ENCODE measurements around the gene SIRPB2.

SIRPB2 gene

GRCh38 chr20:1472556-1473245 lies 18.5 kb downstream of the SIRPB2 start:
- in situ Hi-C loops (cut with HindIII; ENCODE audit: low sequenced_read_pairs), result no loop called here

DNA sequence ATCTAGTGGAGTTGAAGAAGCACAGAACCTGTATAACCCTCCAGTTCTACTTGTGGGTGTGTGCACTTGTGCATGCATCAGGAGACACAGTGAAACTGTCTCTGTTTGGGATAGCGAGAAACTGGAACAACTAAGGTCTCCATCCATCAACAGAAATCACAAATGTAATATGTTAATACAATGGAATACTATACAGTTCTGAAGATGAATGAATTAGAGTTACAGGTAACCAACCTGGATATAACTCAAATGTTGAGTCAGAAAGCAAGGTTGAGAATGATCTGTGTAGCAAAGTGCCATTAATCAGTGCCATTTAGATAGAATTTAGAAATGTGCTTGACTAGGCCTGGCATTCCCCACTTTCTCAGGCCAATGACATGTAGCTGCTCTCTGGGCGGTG lies 20.0 kb downstream of the SIRPB2 start:
- in situ Hi-C loops (cut with HindIII; ENCODE audit: low sequenced_read_pairs), result no loop called here

- in situ Hi-C loops (cut with HindIII; ENCODE audit: low sequenced_read_pairs), result no loop called here
Observed at GRCh38 chr20:1469925-1470571, 21.2 kb downstream of the SIRPB2 start.

- in situ Hi-C loops (cut with HindIII; ENCODE audit: low sequenced_read_pairs), result no loop called here
Observed at GRCh38 chr20:1469306-1469905, 21.8 kb downstream of the SIRPB2 start.

GRCh38 chr20:1468117-1468624 lies 23.0 kb downstream of the SIRPB2 start:
- in situ Hi-C loops (cut with HindIII; ENCODE audit: low sequenced_read_pairs), result no loop called here

- in situ Hi-C loops (cut with HindIII; ENCODE audit: low sequenced_read_pairs), result no loop called here
Observed at GRCh38 chr20:1467355-1468116, 23.7 kb downstream of the SIRPB2 start.

DNA sequence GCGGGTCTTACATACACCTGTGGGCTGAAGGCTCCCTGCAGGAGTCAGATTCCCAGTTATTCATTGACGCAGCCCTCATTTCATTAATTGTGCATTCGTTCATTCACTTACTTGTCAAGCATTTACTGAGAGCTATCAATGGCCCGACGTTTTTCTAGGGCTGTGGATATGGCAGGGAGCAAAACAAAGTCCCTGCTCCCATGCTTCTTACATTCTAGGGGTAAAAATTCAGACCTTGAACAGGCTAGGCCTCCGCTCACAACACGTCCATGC lies 24.2 kb downstream of the SIRPB2 start:
- in situ Hi-C loops (cut with HindIII; ENCODE audit: low sequenced_read_pairs), result no loop called here

- in situ Hi-C loops (cut with HindIII; ENCODE audit: low sequenced_read_pairs), result no loop called here
Observed at GRCh38 chr20:1466211-1467081, 24.8 kb downstream of the SIRPB2 start, which contains the start of gene NSFL1C. Gene NSFL1C, minus strand, starts transcription at chr20:1466849. Its CDS starts 25 bp downstream, at chr20:1466824.

DNA sequence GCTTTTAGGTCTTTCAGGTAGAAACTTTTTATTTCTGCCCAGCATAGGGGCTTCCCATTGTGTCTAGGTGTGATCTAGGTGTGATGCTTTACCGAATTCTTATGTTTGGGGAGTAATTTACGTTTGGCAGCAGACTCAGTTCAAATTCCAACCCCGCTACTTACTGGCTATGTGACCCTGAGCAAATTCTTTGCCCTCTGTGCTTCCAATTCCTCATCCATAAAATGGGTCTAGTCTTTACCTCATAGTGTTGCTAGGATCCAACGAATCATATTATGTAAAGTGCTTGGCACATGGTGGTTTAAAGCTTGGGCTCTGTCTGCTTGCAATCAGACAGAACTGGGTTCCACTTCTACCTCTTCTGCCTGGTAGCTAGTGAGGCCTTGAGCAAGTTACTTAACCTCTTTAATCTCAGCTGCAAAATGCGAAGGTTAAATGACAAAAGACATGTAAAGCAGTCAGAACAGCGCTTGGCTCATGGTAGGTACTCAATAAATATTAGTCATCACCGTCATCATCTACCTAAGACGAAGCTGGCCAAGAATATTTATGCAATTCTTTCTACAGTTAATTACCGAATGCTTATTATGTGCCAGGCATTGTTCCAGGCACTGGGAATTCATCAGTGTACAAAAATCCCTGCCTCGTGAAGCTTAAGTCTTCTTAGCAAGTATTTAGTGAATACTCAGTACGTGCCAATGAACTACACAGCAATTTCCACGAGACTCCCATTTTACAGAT lies 25.6 kb downstream of the SIRPB2 start:
- in situ Hi-C loops (cut with HindIII; ENCODE audit: low sequenced_read_pairs), result no loop called here

DNA sequence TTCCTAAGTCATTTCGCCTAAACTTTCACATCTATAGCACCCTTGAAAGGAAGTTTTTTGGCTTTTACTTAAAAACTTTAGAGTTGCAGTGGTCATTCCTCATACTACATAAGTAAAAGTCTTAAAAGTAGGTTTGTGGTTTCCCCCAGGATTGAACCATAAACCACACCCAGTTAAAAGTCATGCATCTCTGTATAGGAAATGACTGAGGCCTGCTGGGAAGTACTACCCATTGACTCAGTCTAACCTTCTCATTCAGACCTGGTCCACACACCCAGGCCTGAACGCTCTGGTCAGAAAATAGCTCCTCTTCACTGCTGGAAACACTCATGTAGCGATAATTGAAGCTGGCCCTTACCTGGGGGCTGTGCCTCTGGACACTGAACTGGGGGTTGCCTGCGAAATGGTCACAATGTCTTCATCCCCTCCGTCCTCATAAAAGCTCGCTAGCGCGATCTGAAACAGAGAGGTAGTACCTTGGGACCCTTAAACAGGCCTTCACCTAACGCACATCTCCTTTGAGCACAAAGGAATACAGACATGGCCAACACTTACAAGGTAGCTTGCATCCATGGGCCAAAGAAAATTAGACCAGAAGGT lies 27.1 kb downstream of the SIRPB2 start:
- in situ Hi-C loops (cut with HindIII; ENCODE audit: low sequenced_read_pairs), result no loop called here

DNA sequence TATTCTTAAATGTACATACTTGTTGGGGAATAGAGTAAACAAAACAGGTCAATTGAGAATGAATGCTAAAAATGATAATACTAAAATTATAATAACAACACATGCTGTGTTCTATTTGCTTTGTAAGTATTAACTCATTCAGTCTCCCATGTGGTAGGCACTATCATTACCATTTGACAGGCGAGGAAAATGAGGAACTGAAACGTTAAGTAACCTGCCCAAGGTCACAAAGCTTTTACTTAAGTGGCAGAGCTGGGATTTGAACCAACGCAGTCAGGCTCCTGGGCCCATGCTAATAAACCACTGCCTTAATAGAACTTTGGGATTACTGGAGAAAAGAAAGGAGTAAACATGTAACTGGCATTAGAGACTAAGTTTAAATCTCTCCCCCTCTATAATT lies 28.4 kb downstream of the SIRPB2 start:
- in situ Hi-C loops (cut with HindIII; ENCODE audit: low sequenced_read_pairs), result no loop called here

- in situ Hi-C loops (cut with HindIII; ENCODE audit: low sequenced_read_pairs), result no loop called here
Observed at GRCh38 chr20:1462001-1462400, 29.2 kb downstream of the SIRPB2 start.

DNA sequence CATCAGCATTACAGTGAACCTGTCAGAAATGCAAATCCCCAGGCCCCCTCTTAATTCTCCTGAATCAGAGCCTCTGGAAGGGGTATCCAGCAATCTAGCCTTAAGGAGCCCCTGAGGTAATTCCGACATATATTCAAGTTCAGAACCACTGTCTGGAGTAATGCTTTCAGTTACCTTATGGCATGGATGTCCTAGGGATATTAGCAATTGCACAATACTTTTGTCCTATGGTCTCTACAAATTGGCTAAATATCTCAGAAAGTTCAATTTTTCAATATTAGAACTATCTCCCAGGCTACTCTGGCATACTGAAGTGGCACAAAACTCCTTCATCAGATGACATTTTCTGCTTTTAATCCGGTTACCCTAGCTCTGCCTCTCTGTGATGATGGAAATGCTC lies 30.9 kb downstream of the SIRPB2 start:
- in situ Hi-C loops (cut with HindIII; ENCODE audit: low sequenced_read_pairs), result no loop called here

DNA sequence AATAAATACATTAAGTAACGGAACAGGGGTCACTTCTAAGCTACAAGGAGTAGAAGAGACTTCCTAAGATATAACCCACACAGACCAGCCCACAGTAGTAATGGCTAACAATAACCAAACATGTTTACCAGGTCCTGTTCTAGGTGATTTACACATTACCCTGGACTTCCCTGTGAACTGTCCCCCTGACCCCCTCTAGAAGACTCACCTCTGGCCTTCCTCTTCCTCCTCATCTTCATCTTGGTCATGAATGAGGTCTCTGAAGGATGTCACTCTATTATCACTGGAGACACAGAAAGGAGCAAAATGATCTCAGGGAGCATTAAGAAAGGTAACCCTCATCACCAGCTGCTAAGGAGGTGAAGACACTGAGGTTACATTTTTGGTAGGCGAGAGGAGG lies 33.2 kb downstream of the SIRPB2 start:
- in situ Hi-C loops (cut with HindIII; ENCODE audit: low sequenced_read_pairs), result no loop called here

- in situ Hi-C loops (cut with HindIII; ENCODE audit: low sequenced_read_pairs), result no loop called here
Observed at GRCh38 chr20:1456300-1456699, 34.9 kb downstream of the SIRPB2 start.

GRCh38 chr20:1450926-1451491 lies 40.2 kb downstream of the SIRPB2 start:
- in situ Hi-C loops (cut with HindIII; ENCODE audit: low sequenced_read_pairs), result no loop called here

DNA sequence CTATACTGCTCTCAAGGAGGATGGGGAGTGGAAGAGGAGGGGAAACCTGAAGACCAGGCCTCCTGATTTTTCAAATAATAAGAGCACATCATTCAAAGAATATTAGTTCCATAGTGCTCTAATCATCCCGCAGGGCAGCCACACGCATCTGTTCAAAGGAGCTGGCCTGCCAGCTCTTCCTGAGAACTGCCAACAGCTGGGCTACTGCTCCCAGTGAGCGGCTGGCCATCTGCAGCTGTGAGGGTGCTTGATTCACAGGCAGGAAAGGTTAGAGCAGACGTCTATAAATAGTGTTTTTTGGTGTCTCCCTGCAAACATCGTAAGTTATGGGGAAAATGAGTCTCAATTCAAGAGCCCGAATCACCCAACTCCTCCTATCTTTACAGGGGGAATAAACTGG lies 41.9 kb downstream of the SIRPB2 start:
- in situ Hi-C loops (cut with HindIII; ENCODE audit: low sequenced_read_pairs), result no loop called here

DNA sequence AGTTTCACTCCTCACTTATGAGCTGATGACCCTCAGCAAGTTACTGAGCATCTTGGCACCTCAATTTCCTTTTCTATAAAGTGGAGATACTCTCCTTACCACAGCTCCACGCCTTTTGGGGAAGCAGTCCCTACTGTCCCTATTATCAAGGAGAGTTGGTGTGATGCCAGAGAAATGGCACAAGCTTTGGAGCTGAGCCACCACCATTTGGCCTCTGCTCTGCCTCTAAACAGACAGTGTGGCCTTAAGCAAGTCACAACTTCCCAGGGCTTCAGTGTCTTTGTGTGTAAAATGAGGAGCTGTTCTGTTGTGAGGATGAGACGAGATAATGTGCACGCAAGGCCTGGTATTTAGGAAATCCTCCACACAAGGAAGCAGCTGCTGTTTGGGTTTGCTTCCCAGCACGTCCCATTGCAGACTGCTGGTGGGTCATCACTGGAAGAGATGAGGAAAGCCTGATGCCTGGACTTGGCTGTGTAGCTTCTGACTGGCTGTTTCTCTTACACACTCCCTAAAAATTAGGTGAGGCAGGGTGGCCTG lies 43.1 kb downstream of the SIRPB2 start:
- in situ Hi-C loops (cut with HindIII; ENCODE audit: low sequenced_read_pairs), result no loop called here

- in situ Hi-C loops (cut with HindIII; ENCODE audit: low sequenced_read_pairs), result no loop called here
Observed at GRCh38 chr20:1446536-1446935, 44.7 kb downstream of the SIRPB2 start.

Data from endothelial cell of hepatic sinusoid (primary cell).